D341Med (cell line): ENCODE results near the gene CES2.
A peak's percentile ranks its signal among the peaks of the same experiment; 100 is the strongest.
"Not testable (repeated sequence)": the region's sequence is repeated elsewhere in the genome, so short reads cannot be mapped to it uniquely, and the experiment has no call there.

ENCODE experiments used
- DNase-seq: peaks from one replicate; pipeline ENCODE4 v3.0.0; 2012; ENCODE audit warnings: low spot score

CES2 gene, protein sequence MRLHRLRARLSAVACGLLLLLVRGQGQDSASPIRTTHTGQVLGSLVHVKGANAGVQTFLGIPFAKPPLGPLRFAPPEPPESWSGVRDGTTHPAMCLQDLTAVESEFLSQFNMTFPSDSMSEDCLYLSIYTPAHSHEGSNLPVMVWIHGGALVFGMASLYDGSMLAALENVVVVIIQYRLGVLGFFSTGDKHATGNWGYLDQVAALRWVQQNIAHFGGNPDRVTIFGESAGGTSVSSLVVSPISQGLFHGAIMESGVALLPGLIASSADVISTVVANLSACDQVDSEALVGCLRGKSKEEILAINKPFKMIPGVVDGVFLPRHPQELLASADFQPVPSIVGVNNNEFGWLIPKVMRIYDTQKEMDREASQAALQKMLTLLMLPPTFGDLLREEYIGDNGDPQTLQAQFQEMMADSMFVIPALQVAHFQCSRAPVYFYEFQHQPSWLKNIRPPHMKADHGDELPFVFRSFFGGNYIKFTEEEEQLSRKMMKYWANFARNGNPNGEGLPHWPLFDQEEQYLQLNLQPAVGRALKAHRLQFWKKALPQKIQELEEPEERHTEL

DNA sequence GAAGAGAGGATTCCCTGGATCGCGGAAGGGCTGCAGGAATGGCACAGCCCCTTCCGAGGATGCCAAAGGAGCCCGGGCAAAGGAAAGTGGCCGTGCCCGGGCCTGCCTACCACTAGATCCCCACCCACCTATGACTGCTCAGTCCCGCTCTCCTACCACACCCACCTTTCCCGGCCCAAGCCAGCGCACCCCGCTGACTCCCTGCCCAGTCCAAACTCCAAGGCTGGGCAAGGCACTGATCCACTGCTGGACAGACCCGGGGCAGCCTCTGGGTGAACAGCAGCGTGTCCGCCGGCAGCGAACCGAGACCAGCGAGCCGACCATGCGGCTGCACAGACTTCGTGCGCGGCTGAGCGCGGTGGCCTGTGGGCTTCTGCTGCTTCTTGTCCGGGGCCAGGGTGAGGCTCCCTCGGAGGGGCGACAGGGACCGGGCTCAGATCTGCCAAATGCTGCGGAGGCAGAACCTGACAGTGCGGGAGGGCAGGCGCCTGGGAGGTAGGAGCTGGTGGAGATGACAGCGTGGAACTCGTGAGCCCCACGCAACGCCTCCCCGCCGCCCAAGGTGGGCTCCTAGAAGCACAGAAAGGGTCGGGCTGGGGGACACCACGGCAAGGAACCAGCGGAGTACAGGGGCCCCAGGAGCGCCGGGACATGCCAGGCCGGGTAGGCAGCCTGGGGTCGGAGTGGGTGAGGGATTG lies at the start of gene CES2:
Gene CES2 (plus strand): TSS at position 203 of the 698 bp plus-strand sequence. CDS start 120 bp downstream, at position 323.
- DNase-seq, result no peak

- no peak for DNase-seq
These were observed 49.0 kb upstream of the CES2 start for GRCh38 chr16:66886321-66886720.

DNA sequence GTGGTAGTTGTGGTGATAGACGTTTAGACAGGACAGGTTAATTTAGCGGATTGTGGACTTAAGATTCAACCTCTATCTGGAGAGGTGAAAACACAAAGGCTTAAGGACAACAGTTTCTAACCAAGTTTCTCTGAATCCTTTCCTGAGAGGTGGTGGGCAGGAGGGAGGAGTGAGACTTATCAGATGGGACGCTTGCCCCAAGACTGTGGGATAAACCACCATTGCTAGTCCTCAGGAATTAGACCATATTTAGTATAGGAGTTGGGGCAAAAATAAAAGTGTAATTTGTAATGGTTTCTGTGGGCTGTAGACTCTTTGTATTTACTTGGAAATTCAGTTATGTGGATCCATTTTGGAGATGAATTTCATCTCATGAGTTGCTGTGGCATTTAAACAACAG lies 48.4 kb upstream of the CES2 start:
- DNase-seq, result no peak

DNA sequence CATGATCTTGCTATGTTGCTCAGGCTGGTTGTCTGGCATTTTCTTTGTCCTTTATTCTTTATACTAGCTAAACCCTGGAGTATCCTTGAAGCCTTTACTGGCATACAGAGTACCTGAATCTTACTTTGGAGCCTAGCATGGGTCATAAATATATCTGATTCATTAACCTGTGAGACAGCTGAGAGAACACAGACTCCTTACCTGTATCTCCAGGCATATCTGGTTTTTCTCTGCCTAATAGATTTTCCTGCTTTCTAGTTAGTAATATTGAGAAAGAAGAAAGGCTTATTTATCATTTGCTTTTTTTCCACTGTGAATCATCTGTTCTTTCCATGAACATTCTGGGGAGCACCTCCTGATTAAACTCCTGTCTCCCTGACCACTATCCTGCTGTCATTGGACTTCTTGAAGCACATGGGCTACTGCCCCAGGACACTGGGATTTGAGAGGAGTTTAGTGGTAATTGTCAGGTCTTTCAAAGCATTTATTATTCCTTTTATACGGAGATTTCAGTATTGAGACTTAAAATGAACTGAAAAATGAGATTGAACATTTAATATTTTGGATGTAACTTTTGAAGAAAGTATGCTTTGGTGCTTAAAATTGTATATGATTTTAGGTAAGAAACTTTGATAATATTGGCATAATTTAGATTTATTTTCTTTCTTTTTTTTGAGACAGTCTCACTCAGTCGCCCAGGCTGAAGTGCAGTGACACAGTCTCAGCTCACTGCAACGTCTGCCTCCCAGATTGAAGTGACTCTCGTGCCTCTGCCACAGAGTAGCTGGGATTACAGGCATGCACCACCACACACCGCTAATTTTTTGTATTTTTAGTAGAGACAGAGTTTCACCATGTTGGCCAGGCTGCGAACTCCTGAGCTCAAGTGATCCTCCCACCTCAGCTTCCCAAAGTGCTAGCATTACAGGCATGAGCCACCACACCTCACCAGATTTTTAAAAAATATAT lies 46.4 kb upstream of the CES2 start:
- no peak for DNase-seq

- DNase-seq, result no peak
These were observed 45.7 kb upstream of the CES2 start for GRCh38 chr16:66889622-66890021.

DNA sequence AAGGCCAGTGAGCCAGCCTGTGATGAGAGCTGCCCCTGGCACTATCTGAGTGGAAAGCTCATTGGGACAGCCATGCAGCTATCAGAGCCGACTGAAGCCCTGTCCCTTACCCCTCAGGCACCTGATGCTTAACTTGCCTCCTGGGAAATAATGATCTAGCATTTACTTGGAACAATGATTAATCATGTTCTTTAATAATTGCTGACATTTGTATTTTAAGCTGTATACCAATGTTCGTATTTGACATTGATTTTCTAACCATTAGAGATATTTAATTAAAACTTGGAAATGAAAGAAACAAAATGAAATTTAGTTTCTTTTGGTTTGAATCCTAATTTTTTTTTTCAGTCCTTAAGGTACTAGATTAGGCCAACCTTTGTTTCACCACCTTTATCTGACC lies 44.5 kb upstream of the CES2 start:
- no peak for DNase-seq

- no peak for DNase-seq
These were observed 44.0 kb upstream of the CES2 start for GRCh38 chr16:66891360-66891759.

DNA sequence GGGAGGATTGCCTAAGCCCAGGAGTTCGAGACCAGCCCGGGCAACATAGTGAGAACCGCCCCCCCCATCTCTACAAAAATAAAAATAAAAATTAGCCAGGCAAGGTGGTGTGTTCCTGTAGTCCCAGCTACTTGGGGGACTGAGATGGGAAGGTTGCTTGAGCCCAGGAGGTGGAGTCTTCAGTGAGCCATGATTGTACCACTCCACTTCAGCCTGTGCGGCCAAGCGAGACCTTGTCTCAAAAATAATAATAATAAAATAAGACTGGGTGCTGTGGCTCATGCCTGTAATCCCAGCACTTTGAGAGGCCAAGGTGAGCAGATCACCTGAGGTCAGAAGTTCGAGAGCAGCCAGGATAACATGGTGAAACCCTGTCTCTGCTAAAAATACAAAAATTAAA lies 43.5 kb upstream of the CES2 start:
- DNase-seq, result no peak

DNA sequence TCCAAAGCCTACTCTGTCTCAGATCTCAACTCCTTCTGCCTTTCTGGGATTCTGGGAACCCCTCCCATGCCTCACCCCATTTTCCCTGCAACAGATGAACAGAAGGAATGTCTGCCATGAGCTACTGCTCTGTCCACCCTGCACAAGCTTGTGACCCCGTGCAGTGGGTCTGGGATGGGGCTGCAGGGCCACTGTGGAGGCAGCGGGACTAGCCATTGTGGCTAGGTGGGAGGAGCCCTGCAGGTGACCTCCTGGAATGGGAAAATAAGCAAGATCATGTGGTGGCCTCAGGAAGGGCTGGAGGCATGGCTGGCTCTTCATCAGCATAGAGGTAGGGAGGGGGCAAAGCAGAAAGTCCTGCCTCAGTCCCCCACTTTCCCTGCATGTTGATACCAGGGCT lies 41.3 kb upstream of the CES2 start:
- DNase-seq, result no peak

GRCh38 chr16:66894948-66895688 lies 40.2 kb upstream of the CES2 start:
- DNase-seq, result peak; percentile 84

- no peak for DNase-seq
These were observed 39.7 kb upstream of the CES2 start for GRCh38 chr16:66895689-66895979.

- no peak for DNase-seq
These were observed 39.3 kb upstream of the CES2 start for GRCh38 chr16:66895999-66896398.

GRCh38 chr16:66896682-66897081 lies 38.6 kb upstream of the CES2 start:
- not testable (repeated sequence) for DNase-seq

GRCh38 chr16:66898207-66898606 lies 37.1 kb upstream of the CES2 start:
- DNase-seq, result no peak

DNA sequence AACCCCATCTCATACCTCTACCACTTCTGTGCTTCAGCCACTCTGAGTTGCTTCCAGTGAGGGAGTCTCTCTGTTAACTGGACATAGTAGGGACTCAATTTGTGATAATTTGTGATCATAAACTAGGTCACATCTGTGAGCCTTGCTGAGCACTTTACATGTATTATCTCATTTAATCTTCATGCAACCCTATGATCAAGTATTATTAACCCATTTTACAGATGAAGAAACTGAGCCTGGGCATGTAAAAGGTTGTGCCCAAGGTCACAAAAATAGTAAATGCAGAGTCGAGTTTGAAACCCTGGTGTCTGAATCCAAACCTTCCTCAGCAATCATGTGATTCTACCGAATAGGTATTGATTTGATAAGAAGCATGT lies 36.4 kb upstream of the CES2 start:
- DNase-seq, result no peak

DNA sequence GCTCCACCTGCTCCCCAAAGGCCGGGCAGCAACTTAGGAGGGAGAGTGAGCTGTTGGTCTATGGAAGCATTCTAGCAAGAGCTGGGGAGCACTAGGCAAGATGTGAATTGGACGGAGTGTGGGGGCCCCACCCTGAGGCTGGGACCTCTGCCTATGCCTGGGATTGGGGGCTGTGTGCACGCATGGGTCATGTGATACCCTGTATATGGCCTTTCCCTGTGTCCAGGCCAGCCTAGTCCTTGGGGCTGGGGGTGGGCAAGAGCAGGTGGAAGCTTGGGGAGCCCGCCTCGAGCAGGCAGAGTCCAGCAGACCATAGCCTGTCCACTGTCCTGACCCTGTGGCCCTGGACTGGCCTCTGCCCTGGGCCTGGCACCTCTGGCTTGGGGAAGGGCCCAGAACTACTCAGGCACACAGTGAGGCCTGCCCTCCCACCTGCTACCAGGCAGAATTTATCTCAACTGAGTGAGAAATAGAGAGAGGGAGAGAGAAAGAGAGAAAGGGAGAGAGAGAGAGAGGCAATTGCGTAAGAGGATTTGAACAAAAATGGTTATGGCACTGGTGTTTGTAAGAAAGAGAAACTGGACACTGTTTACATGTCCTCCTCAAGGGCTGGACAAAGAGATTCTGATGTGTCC lies 35.9 kb upstream of the CES2 start:
- DNase-seq, result peak; percentile 21

DNA sequence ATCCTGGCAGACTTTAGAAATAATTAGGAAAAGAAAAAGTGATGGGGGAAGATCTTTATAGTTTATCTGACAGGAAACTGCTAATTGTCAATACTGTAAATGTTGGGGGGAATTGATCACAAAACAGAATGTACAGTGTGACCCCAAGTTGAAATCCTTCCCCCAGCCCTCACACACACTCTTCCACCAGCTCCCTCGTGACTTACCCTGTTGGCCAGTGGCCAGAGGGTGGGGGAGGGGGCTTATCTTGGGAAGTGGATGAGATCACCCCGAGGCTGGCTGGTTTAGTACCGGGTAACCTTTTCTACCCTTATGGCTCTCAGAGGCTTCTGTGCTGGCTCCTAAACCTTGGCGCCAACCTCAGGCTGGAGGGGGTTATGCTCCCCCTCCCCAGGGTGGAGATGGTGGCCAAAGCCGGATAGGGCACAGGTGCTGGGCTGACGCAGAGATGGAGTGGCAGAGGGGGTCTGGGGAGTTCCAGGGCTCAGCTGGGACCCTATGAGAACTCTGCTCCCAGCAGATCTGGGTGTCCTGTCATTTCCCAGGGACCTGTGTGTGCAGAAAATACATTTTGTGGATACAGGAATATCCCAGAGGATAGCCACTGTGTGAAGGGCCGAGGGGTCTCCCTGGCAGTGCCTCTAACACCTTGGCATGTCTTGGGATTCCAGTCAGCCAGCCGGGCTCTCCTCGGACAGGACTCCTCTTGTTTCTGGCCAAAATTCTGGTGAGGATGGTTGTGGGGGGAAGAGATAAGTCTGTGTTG lies 35.2 kb upstream of the CES2 start:
- DNase-seq, result peak; percentile 52

DNA sequence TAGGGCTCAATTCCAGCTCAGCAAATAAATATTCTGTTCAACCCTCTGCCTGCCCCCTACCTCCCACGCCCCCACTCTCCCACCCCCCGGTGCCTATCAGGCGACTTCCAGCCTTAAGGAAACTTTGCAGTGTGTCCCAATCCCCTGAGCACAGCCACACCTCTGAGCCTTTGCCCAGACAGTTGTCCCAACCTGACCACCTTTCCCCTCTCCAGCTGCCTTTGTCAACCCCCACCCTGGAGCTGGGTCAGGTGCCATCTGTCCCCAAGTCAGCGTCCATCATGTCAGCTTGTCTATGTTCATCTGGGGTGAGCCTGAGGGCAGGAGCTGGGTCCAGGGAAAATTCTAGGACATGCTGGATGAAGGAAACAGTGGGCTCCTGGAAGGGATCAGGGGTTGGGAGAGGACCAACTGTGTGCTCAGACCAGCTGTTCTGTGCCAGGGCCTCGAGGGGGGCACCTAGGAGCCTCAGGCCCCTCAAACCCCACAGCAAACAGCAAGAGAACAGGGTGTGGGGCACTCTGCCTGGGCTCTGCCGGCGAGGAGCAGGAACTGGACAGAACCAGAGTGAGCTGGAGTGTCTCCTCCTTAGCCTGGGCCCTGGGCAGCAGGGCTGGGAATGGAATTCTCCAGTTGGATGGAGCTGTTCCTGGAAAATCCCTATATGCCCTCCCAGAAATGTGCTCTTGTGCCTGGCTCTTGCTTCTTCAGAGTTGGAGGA lies 34.4 kb upstream of the CES2 start:
- DNase-seq, result no peak

- DNase-seq, result no peak
These were observed 33.7 kb upstream of the CES2 start for GRCh38 chr16:66901626-66902025.
